Upper lobe of left lung (tissue), 6 donors: Measurements from ENCODE around the gene NKAIN2. TPM values are rescaled to one million over a fixed set of nuclear protein-coding genes. Genes with fewer than 3 reads are reported as not detected.

Source experiments
- ATAC-seq, 2 donors: fragments of 200-7000 bp; cut with Tn5 transposase; one replicate each; pipeline ENCODE4 v1.9.1; 2022; ENCODE audit warnings: mild to moderate bottlenecking in 2 of 2, moderate library complexity in 2 of 2; ENCODE audit not compliant: low FRiP score in 2 of 2
- DNase-seq, 2 donors: peaks; one replicate each; pipeline ENCODE4 v3.0.0-alpha.2; 2019 to 2020
- H3K27ac ChIP-seq, 4 donors: fragments of 200-600 bp; sonication (generic); one replicate each; pipeline ENCODE4 v1.5.1; 2016 to 2019
- H3K27me3 ChIP-seq, 4 donors: fragments of 200-600 bp; sonication (generic); one replicate each; pipeline ENCODE4 v1.5.1; 2017 to 2019
- H3K36me3 ChIP-seq, 4 donors: fragments of 200-600 bp; sonication (generic); one replicate each; pipeline ENCODE4 v1.5.1; 2016 to 2019
- H3K4me1 ChIP-seq, 4 donors: fragments of 200-600 bp; sonication (generic); one replicate each; pipeline ENCODE4 v1.5.1; 2018 to 2019
- H3K4me3 ChIP-seq, 4 donors: fragments of 200-600 bp; sonication (generic); one replicate each; pipeline ENCODE4 v1.5.1; 2017 to 2019; ENCODE audit warnings: mild to moderate bottlenecking in 2 of 4, moderate library complexity in 1 of 4
- H3K9me3 ChIP-seq, 4 donors: fragments of 200-600 bp; sonication (generic); one replicate each; pipeline ENCODE4 v1.5.1; 2018 to 2019
- CTCF ChIP-seq, 6 experiments: fragments of 450-650 bp in 4 of 6; fragments of 200-600 bp in 2 of 6; sonication (generic) in 2 of 6; IDR thresholded peaks; one replicate each; pipeline ENCODE4 v1.5.1; 2016 to 2019; ENCODE audit warnings: antibody characterized with exemption in 6 of 6
- EP300 ChIP-seq, 4 donors: sonication (generic); formaldehyde crosslinking; IDR thresholded peaks; one replicate each; pipeline ENCODE4 v1.5.1; 2017; ENCODE audit warnings: antibody characterized with exemption in 4 of 4, control low read depth in 2 of 4
- POLR2A ChIP-seq, 4 donors: fragments of 450-650 bp; IDR thresholded peaks; one replicate each; pipeline ENCODE4 v1.5.1; 2016 to 2017; ENCODE audit warnings: antibody characterized with exemption in 4 of 4, mild to moderate bottlenecking in 2 of 4
- POLR2AphosphoS5 ChIP-seq, 2 donors: sonication (generic); formaldehyde crosslinking; IDR thresholded peaks; one replicate each; pipeline ENCODE4 v1.5.1; 2017; ENCODE audit warnings: antibody characterized with exemption in 2 of 2
- WGBS, 2 donors: methylation state at CpG; one replicate each; pipeline ENCODE4 v1.1.5; 2017 to 2018; 5-methylcytosine and 5-hydroxymethylcytosine counted together
- total RNA-seq, 6 donors: library from RNA; depleted of rRNA in 4 of 6; stranded (reverse); fragments of >200 nt in 4 of 6; gene quantifications; one replicate each; pipeline versions ENCODE4 v1.1.0 to v1.2.1, GENCODE V29; 2016 to 2021
- donor health status: DM: no; HTN: no; CAD: no; lungs with moderate emphysema.
- donor health status: DM: no; HTN: yes; CAD: no; lungs with severe emphysema.

The NKAIN2 gene
- total RNA-seq, 6 donors from 2014 or later = 0.13 to 0.20 TPM; not detected in 4

GRCh38 chr6:124056407-124057334, 253.0 kb downstream of the NKAIN2 start:
- ATAC-seq = no peak
- DNase-seq = no peak
- Histone ChIP-seq H3K4me3 (no peak overlapping the region), H3K27ac (no peak overlapping the region), H3K9me3 (no peaks in the 10 kb centered on the region), H3K4me1 (no peaks in the 10 kb centered on the region), H3K27me3 (no peaks in the 10 kb centered on the region), H3K36me3 (no peaks in the 10 kb centered on the region)
- TF ChIP-seq CTCF (IDR thresholded peaks at IDR 0.05) = no peak
- no peak for TF ChIP-seq EP300 (IDR thresholded peaks at IDR 0.05)
- 41 to 48% methylated on average over 3 of the region's 3 CpGs for WGBS, 2 donors

GRCh38 chr6:124057461-124057860, 253.8 kb downstream of the NKAIN2 start:
- no peak for DNase-seq
- ATAC-seq = no peak

GRCh38 chr6:124064317-124065113, 260.9 kb downstream of the NKAIN2 start:
- no peak overlapping the region for H3K27ac ChIP-seq
- WGBS, 2 donors = 70 to 79% methylated on average over 3 of the region's 3 CpGs
- H3K9me3 ChIP-seq = no peaks in the 10 kb centered on the region
- H3K4me3 ChIP-seq = no peak overlapping the region
- H3K4me1 ChIP-seq = no peaks in the 10 kb centered on the region
- no peaks in the 10 kb centered on the region for H3K36me3 ChIP-seq
- no peaks in the 10 kb centered on the region for H3K27me3 ChIP-seq
- DNase-seq (no peak), ATAC-seq (no peak)
- TF ChIP-seq EP300 (IDR thresholded peaks at IDR 0.05) = no peak
- no peak for TF ChIP-seq POLR2A (IDR thresholded peaks at IDR 0.05)
- no peak for TF ChIP-seq CTCF (IDR thresholded peaks at IDR 0.05)
- TF ChIP-seq POLR2AphosphoS5 (IDR thresholded peaks at IDR 0.05) = no peak

More at GRCh38 chr6:124057461-124057860, 253.8 kb downstream of the NKAIN2 start:
- Histone ChIP-seq H3K36me3 (no peaks in the 10 kb centered on the region), H3K27me3 (no peaks in the 10 kb centered on the region), H3K4me1 (no peaks in the 10 kb centered on the region), H3K27ac (no peak overlapping the region), H3K9me3 (no peaks in the 10 kb centered on the region), H3K4me3 (no peak overlapping the region)
- WGBS, 2 donors = 60 to 63% methylated on average over 2 of the region's 2 CpGs
- TF ChIP-seq CTCF (IDR thresholded peaks at IDR 0.05) = no peak
- no peak for TF ChIP-seq EP300 (IDR thresholded peaks at IDR 0.05)
- no peak for TF ChIP-seq POLR2A (IDR thresholded peaks at IDR 0.05)

DNA sequence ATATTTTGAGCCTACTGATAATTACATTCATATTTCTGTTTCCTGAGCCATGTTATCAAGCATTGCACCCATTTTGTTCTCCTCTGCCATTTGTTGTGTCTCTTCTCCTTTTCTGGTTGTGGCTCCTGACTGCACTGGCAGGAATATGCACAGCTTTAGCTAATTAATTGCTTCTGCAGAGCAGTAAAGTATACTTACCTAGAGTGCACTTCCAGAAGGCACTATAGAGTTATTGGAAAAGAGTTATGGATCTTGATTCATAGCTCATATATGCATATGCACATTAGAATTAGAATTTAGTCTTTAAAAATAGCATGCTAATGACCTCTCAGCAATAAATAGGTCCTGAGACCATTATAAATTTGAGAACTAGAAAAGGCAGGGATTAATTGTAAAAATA, 262.6 kb downstream of the NKAIN2 start:
- Histone ChIP-seq H3K27ac (no peak overlapping the region), H3K27me3 (no peaks in the 10 kb centered on the region), H3K36me3 (no peaks in the 10 kb centered on the region), H3K4me3 (no peak overlapping the region), H3K9me3 (no peaks in the 10 kb centered on the region), H3K4me1 (no peaks in the 10 kb centered on the region)
- no peak for ATAC-seq
- DNase-seq = no peak
- no peak for TF ChIP-seq CTCF (IDR thresholded peaks at IDR 0.05)
- TF ChIP-seq POLR2AphosphoS5 (IDR thresholded peaks at IDR 0.05) = no peak
